ENCODE results near the gene TRIP13. TPM values are rescaled to one million over a fixed set of nuclear protein-coding genes. Genes with fewer than 3 reads are reported as not detected.

The TRIP13 gene
- polyA plus RNA-seq, 1 donor from 2014 or later: 2.1 TPM

DNA sequence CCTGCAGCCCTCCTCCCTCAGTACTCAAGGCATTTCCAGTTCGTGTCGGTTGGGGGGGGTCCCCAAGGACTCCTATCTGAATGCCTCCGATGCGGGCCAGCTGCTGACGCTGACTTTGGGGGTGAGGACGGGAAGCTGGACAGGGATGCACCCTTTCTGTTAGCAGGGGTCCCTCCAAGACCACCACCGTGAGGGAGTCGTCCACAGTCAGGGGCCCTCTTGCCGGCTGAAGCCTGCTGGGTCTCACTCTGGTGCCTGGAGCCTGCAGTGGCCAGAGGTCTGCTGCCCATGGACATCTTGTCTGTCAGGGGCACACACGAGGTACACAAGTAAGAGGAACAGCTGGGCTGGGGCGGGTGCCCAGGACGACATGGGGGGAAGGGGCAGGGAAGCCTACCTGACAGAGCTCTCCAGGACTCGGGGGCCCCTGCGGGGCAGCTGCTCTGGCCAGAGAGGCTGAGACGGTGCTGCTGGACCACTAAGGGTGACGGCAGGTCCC, 32.8 kb upstream of the TRIP13 start:
- Histone ChIP-seq H3K36me3 (ENCODE audit: insufficient read depth, low read length) (no peaks in the 10 kb centered on the region), H4K20me1 (ENCODE audit: insufficient read depth) (no peaks in the 10 kb centered on the region), H3K27me3 (ENCODE audit: insufficient read depth, low read depth, low read length) (no peaks in the 10 kb centered on the region), H2AFZ (ENCODE audit: low read depth, low read length) (no peak overlapping the region), H3K9me2 (ENCODE audit: insufficient read depth, low read length) (no peaks in the 10 kb centered on the region), H3K27ac (ENCODE audit: low read length) (no peak overlapping the region), H3K4me3 (ENCODE audit: low read length) (no peak overlapping the region), H3K79me2 (replicated peaks; ENCODE audit: insufficient read depth, low read length) (no peaks in the 10 kb centered on the region), H3K4me2 (ENCODE audit: low read length) (no peak overlapping the region), H3K9me3 (ENCODE audit: low read length) (no peaks in the 10 kb centered on the region), H3K9ac (ENCODE audit: low read length) (no peak overlapping the region), H3F3A (ENCODE audit: insufficient read depth, low read length, poor library complexity, severe bottlenecking) (no peaks in the 10 kb centered on the region)
- no peak for TF ChIP-seq MXI1 (conservative IDR thresholded peaks at IDR 0.05; ENCODE audit: poor library complexity, severe bottlenecking)
- TF ChIP-seq, protein P1, sequence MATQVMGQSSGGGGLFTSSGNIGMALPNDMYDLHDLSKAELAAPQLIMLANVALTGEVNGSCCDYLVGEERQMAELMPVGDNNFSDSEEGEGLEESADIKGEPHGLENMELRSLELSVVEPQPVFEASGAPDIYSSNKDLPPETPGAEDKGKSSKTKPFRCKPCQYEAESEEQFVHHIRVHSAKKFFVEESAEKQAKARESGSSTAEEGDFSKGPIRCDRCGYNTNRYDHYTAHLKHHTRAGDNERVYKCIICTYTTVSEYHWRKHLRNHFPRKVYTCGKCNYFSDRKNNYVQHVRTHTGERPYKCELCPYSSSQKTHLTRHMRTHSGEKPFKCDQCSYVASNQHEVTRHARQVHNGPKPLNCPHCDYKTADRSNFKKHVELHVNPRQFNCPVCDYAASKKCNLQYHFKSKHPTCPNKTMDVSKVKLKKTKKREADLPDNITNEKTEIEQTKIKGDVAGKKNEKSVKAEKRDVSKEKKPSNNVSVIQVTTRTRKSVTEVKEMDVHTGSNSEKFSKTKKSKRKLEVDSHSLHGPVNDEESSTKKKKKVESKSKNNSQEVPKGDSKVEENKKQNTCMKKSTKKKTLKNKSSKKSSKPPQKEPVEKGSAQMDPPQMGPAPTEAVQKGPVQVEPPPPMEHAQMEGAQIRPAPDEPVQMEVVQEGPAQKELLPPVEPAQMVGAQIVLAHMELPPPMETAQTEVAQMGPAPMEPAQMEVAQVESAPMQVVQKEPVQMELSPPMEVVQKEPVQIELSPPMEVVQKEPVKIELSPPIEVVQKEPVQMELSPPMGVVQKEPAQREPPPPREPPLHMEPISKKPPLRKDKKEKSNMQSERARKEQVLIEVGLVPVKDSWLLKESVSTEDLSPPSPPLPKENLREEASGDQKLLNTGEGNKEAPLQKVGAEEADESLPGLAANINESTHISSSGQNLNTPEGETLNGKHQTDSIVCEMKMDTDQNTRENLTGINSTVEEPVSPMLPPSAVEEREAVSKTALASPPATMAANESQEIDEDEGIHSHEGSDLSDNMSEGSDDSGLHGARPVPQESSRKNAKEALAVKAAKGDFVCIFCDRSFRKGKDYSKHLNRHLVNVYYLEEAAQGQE (IDR thresholded peaks at IDR 0.05; ENCODE audit: borderline replicate concordance): no peak
- TF ChIP-seq, protein P2, sequence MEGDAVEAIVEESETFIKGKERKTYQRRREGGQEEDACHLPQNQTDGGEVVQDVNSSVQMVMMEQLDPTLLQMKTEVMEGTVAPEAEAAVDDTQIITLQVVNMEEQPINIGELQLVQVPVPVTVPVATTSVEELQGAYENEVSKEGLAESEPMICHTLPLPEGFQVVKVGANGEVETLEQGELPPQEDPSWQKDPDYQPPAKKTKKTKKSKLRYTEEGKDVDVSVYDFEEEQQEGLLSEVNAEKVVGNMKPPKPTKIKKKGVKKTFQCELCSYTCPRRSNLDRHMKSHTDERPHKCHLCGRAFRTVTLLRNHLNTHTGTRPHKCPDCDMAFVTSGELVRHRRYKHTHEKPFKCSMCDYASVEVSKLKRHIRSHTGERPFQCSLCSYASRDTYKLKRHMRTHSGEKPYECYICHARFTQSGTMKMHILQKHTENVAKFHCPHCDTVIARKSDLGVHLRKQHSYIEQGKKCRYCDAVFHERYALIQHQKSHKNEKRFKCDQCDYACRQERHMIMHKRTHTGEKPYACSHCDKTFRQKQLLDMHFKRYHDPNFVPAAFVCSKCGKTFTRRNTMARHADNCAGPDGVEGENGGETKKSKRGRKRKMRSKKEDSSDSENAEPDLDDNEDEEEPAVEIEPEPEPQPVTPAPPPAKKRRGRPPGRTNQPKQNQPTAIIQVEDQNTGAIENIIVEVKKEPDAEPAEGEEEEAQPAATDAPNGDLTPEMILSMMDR (IDR thresholded peaks at IDR 0.05; ENCODE audit: poor library complexity, severe bottlenecking): no peak
- TF ChIP-seq SMC3 (conservative IDR thresholded peaks at IDR 0.05; ENCODE audit: poor library complexity): no peak
- no peak for TF ChIP-seq TAF1 (IDR thresholded peaks at IDR 0.05; ENCODE audit: low read depth)
- no peak for TF ChIP-seq EP300 (conservative IDR thresholded peaks at IDR 0.05; ENCODE audit: poor library complexity, severe bottlenecking)
- no peak for TF ChIP-seq POLR2AphosphoS5 (IDR thresholded peaks at IDR 0.05)
- TF ChIP-seq RAD21 (conservative IDR thresholded peaks at IDR 0.05): no peak
- TF ChIP-seq EZH2 (IDR thresholded peaks at IDR 0.05; ENCODE audit: borderline replicate concordance, insufficient read depth, low read length, poor library complexity, severe bottlenecking): no peak

DNA sequence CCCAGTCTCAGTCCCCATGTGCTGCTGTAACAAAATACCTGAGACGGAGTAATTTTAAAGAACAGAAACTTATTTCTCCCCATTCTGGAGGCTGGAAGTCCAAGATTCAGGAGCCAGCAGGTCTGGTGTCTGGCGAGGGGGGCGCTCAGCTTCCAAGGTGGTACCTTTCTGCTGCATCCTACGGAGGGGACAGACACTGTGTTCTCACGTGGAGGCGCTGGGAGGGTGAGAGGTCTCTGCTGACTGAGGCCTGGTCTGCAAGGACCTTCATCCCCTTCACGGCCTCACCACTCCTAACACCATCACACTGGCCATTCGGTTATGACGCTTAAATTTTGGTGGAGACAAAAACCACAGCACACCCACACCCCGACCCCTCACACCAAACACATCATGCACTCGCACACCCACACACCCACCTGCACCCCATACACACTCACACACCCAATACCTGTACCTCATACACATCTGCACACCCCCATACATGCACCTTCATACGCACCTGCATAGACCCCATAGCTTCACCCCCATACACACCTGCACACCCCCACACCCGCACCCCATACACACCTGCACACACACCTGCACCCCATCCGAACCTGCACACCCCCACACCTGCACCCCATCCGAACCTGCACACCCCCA, 32.1 kb upstream of the TRIP13 start:
- Histone ChIP-seq H2AFZ (ENCODE audit: low read depth, low read length) (no peak overlapping the region), H3K36me3 (ENCODE audit: insufficient read depth, low read length) (no peaks in the 10 kb centered on the region), H3K9ac (ENCODE audit: low read length) (no peak overlapping the region), H3K4me3 (ENCODE audit: low read length) (no peak overlapping the region), H3F3A (ENCODE audit: insufficient read depth, low read length, poor library complexity, severe bottlenecking) (no peaks in the 10 kb centered on the region), H3K79me2 (replicated peaks; ENCODE audit: insufficient read depth, low read length) (no peaks in the 10 kb centered on the region), H3K9me3 (ENCODE audit: low read length) (no peaks in the 10 kb centered on the region), H4K20me1 (ENCODE audit: insufficient read depth) (no peaks in the 10 kb centered on the region), H3K4me2 (ENCODE audit: low read length) (no peak overlapping the region), H3K27ac (ENCODE audit: low read length) (no peak overlapping the region), H3K9me2 (ENCODE audit: insufficient read depth, low read length) (no peaks in the 10 kb centered on the region), H3K27me3 (ENCODE audit: insufficient read depth, low read depth, low read length) (no peaks in the 10 kb centered on the region)
- TF ChIP-seq, protein P2 (IDR thresholded peaks at IDR 0.05; ENCODE audit: poor library complexity, severe bottlenecking): no peak
